Activated CD8-positive, alpha-beta memory T cell treated with anti-CD3 and anti-CD28 coated beads for 1 hour (primary cell): ENCODE results near the gene NTN5.
"Not testable (repeated sequence)": the region's sequence is repeated elsewhere in the genome, so short reads cannot be mapped to it uniquely, and the experiment has no call there.

Experiments
- DNase-seq, 2 donors: peaks; one replicate each; pipeline ENCODE4 v3.0.0-alpha.2; 2020; ENCODE audit warnings: low read depth in 1 of 2; ENCODE audit errors: extremely low read depth in 1 of 2

NTN5 gene

DNA sequence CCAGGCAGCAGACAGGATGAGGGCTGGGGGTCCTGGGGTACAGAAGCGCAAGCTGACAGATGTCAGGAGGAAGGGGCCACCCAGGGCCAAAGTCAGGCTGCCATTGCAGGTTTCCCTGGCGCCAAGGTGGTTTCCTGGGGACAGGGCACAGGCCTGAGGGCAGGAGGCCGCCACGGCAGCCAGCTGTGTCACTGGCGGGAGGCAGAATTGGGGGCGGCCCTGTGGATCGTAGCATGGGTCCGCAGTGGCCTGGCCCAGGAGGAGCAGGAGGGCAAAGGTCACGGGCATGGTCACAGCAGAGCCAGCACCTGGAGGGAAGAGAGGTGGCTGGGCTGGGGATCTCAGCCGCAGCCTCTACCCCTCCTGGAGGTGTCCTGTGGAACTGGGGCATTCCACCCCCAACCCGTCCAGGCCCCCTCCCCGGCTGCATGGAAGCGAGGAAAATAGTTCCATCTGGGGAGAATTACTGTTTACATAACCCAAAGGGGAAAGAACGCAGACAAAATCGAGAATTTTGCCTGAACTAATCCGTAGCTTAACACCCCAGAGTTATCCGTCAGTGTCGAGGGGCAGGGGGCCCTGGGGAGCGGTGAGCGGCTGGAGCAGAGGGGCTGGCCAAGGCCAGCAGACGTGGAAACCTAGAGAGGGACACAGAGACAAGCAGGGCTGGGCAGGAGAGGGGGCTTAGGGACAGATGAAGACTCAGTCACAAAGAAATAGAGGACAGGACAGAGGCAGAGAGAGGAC is 1.9 kb downstream of the NTN5 start:
- DNase-seq: no peak

DNA sequence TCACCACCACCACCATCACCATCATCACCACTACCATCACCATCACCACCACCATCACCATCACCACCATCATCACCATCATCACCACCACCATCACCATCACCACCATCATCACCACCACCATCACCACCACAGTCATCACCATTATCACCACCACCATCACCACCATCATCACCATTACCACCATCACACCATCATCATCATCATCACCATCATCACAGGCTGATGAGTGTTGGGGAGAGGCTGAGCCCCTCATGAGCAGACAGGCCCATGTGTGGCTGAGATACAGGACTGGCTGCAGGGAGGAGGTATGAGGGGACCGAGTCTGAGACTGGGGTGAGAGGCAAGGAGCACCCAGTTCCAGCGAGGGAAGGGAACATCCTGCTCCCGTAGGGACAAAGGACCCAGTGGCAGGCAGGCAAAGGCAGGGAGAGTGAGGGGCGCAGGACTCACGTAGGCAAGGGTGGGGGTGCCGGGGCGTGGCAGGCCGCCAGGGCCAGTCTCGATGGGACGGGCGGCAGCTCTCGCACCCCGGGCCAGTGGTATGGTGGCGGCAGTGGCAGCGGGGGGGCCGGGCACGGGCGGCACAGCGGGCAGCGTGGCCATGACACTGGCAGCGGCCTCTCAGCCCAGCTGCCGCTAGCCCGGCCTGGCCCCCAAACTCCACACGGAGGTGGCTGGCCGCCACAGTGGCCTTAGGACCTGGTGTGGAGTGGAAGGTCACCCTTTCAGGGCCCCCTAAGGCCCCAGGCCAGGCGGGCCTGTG is 2.7 kb downstream of the NTN5 start:
- DNase-seq: no peak

DNA sequence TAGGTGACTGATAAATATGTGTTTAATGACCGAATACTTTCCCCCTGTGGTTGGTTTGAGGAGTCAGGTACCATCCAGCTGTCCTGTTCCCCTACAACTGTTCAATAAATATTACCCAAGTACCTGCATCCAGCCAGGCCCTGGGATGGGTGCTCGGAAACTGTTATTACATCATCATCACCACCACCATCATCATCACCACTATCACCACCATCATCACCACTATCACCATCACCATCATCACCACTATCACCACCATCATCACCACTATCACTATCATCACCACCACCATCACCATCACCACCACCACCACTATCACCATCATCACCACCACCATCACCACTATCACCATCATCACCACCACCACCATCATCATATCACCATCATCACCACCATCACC is 4.1 kb downstream of the NTN5 start:
- DNase-seq: no peak

DNA sequence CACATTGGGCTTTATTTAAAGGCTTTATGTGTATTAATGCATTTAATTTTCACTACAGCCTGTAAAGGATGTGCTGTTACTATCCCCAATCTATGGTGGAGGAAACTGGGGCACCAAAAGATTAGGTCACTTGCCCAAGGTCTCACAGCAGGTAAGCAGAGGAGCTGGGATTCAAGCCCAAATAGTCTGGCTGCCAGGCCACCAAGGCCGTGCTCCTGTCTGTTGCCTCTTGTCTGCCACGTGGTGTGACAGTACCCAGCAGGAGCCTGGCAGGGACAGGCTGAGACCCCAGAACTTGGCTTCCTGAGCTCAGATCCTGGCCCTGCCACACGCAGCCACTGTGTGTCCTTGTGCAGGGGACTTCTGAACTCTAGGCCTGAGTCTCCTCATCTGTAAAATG is 4.5 kb downstream of the NTN5 start:
- DNase-seq: no peak

DNA sequence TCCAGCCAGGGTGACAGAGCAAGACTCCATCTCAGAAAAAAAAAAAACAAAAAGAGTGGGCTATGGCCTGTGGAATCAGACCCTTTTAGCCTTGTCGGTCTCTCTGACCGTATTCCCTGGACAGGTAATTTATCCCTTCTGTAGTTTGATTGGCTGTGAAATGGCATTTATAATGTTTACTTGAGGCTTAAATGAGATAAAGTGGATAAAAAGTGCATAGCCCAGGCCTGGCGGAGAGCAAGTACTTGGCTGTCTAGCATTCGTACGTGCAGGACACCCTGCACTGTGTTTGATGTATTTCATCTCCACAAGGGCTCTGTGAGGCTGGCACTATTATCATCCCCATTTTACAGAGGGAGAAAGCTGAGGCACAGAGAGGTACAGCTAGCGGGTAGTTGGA is 7.0 kb downstream of the NTN5 start:
- no peak for DNase-seq

DNA sequence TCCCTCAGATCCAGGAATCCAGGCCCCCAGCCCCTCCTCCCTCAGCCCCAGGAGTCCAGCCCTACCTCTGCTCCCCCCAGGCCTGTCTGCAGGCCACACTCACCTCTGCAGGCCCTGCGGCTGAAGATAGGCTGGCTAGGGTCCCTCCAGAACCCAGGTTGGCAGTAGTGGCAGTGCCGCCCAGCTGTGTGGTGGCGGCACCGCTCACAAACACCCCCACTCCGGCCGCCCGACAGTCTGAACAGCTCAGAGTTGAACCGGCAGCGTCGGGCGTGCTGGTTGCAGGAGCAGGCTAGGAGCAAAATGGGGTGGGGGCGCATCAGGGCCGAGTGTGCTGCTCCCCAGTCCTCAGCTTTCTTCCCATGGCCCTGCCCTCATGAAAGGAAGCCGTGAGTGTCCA is 8.3 kb downstream of the NTN5 start:
- DNase-seq: no peak

DNA sequence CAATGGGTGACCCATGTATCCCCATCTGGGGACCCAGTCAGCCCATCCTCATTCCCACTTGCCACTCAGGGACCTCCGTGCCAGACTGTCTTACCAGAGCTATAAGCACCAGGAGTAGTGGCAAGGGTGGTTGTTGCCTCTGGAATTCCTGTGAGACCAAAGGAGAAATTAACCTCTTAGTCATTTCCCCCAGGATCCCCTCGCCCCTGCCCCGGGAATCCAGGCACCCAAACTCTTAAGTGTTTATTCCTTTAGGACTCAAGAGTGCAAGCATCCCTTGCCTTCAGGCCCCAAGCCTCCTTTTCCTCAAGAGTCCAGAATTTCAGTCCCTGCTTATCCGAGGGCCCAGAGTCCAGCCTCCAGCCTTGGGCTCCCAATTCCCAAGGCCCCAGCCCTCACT is 9.2 kb downstream of the NTN5 start:
- no peak for DNase-seq

DNA sequence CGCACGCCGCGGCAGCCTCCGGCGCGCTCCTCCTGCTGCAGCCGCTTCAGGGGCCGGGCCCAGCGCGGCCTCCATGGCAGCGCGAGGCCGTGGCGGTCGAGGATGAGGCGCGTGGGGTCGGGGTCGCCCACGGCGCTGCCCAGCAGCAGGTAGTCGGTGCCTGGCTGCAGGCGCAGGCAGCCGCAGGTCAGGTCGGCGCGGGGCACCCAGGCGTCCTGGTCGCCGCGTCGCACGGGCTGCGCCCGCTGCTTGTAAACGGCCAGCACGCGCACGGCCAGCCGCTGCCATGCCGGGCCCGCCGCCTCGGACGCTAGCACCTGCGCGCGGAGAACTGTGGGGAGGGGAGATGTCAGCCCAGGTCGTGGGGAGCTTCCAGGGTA is 11.1 kb downstream of the NTN5 start:
- no peak for DNase-seq

DNA sequence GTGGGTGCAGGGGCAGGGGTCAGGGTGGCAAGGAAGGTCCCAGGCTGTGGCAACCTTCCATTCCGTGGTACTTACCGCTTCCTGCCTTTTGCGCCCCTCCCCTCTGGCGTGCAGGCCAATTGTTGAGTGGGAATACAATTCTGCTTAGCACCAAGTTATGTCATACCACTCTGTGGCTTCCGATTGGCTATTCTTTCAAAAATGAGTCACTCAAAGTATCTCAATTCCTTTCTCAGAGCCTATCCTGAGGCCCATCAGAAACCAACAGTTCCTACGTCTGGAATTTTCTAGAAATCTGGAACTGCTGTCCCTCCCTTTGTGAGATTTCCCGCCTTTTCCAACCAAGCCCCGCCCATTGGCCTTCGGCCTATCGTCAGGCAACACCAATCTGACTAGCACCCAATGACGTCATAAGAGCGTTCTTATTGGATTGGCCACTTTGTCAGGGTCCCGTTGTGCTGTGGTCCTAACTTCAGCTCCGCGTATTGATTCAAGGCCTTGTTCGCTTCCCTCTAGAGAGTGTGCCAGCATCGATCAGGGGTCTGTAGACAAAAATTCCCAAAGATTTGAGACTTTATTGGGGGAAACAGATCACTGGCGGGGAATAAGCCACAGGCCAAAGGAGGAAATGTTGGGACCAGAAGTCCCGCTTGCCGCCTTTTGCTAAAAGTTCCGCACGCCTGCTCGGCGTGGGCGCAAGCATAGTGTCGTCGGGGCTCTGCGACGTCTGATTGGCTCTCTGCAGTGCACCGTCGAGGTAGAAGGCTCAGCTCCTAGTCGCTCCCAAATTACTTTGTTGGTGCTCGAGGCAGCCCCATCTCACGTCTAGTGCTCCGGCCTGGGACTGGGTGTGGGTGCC is 11.7 kb downstream of the NTN5 start:
- peak; percentile 53 to 58 for DNase-seq

DNA sequence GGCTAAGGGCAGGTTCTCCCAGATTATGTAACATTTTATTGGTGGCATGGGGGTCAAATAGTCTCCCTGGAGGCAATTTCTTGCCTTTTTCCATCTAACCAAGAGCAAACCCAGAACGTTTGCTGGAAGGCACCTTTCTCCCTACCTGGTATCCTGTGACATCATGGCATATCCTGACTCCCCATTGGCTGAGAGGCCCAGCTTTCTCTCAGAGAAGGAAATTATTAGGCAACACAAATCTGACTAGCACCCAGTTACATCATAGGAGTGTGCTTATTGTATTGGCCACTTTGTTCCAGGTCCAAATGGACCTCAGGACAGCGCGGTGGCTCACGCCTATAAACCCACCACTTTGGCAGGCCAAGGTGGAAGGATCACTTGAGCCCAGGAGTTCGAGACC is 13.0 kb downstream of the NTN5 start:
- no peak for DNase-seq

DNA sequence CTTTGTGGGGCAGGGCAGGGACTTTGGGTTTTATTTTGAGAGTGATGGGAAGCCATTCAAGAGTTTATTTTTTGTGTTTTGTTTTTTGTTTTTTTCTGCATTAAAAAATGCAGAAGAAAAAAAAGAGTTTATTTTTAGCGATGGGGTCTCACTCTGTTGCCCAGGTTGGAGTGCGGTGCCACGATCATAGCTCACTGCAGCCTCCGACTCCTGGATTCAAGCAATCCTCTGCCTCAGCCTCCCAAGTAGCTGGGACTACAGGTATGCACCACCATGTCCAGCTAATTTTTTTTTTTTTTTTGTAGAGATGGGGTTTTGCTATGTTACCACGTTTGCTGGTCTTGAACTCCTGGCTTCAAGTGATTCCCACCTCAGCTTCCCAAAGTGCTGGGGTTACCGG is 14.3 kb downstream of the NTN5 start:
- no peak for DNase-seq

DNA sequence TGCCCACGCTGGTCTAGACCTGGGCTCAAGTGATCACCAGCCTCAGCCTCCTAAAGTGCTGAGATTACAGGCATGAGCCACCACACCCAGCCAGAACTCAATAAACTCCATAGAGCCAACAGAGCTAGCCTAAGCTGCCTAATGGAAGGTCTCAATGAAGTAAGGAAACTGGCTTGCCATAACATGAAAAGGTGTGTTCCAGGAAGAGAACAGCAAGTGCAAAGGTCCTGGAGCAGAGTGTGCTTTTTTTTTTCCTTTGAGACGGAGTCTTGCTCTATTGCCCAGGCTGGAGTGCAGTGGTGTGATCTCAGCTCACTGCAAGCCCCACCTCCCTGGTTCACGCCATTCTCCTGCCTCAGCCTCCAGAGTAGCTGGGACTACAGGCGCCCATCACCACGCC is 15.0 kb downstream of the NTN5 start:
- not testable (repeated sequence) for DNase-seq

DNA sequence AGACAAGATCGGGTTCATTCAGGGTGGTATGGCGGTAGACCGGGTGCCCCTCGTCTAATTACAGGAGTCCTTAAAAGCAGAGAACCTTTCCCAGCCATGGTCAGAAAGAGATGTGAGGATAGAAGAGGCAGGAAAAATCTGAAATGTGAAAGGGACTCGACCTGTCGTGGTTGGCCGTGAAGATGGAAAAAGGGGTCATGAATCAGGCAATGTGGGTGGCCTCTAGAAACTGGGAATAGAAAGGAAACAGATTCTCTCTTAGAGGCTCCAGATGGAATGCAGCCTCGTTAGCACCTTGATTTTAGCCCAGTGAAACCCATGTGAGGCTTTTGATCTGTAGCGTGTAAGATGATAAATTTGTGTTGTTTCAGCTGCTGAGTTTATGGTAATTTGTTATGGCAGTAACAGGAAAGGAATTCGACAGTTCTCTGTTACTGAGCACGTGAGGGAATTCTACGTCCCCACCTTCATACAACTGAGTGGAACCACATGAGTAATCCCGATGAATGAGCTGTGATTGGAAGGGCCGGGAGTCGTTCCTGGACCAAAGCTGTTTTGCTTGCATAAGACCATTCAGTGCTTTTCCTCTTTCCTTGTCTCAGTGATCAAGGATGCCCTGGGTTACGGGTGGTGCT is 15.9 kb downstream of the NTN5 start:
- DNase-seq: no peak

DNA sequence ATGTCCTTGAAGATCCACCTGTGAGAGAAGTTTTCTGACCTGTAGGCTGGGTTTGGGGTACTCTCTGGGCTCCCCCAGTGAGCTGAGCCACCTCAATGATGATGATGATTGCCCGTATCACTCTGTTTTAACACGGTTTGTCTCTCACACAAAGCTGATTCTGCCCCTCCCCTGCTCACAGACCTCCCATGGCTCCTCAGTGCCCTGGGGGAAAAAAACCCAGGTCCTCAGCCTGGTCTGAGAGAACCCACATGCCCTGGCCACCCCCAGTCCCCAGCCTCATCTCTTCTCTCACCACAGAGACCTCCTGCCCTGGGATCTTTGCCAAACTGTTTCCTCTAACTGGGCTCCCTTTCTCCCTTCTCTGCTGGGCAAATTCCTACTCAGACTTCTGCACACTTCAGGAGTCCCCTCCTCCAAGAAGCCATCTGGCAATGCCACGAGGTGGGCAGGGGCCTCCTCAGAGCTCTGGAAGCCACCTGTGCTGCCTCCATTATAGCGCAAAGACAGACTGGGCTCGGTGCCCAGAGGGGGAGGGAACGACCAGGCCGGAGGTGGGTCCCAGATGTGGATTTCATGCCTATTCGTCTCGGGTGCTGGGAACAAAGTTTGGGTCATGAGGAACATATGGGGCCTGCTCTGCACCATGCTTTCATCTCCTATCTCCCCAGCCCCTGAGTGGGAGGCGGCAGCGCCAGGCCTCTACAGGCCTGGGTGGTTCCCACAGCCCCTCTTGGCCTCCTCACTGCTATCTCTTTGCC is 18.3 kb downstream of the NTN5 start:
- DNase-seq: no peak

DNA sequence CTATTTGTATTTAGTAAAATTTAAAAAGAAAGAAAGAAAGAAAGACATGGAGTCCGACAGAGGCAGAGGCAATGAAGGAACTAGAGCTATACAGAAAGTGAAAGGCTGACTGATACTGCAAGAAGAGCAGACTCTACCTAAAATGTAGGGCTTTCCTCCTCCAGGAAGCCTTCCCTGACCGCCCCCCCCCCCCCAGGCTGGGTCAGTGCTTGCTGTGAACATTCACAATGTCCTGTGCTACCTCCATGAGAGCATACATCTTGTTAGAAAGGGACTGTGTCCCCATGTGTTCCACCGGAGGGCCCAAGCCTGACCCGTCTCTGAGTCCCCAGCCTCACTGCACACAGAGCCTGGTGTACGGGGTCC is 21.2 kb downstream of the NTN5 start:
- no peak for DNase-seq

DNA sequence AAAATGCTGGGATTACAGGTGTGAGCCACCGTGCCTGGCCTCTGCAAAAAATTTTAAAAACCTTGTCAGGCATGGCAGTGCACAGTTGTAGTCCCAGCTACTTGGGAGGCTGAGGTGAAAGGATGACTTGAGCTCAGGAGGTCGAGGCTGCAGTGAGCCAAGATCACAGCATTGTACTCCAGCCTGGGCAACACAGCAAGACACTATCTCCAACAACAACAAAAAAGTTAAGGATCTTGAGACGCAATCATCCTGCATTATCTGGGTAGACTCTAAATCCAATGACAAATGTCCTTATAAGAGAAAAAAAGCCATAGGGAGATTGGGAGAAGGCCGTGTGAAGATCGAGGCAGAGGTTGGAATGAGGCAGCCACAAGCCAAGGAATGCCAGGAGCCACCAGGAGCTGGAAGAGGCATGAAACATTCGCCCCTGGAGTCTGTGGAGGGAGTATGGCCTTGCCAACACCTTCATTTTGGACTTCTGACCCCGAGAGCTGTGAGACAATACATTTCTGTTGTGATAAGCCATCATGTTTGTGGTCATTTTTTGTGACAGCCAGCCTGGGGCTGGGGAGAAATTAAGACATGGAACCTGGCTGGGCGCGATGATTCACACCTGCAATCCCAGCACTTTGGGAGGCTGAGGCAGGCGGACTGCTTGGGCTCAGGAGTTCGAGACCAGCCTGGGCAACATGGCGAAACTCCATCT is 21.7 kb downstream of the NTN5 start:
- DNase-seq: no peak

DNA sequence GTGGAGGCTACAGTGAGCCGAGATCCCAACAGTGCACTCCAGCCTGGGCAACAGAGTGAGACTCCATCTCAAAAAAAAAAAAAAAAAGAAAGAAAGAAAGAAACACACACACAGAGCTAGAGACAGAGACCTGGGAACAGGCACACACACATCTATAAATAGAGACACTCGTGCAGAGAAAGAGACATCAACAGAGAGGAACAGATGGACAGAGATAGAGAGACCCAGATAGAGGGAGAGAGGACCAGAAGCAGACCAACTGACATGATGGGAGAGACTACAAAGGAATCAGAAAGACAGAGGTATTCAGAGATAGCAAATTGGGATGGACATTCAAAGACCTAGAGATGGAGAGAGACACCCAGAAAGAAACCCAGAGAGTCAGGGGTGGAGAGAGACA is 24.7 kb downstream of the NTN5 start:
- DNase-seq: no peak

DNA sequence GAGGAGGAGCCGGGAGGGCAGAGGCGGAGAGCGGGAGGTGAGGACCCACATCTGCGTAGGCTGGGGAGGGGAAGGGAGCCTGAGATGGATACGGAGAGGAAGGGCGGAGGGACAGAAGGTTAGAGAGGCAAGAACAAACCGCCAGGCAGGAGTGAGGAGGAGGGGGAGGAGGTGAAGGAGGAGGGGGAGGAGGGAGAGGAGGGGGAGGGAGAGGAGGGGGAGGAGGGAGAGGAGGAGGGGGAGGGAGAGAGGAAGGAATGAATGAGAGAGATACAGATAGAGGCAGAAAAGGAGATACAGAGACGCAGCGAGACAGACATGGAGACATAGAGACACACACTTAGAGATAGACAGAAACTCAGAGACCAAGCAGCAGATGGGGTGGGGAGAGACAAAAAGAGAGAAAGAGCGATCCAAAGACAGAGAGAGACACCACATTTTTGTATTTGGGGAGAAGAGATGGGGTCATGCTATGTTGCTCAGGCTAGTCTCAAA is 26.0 kb downstream of the NTN5 start:
- DNase-seq: no peak

DNA sequence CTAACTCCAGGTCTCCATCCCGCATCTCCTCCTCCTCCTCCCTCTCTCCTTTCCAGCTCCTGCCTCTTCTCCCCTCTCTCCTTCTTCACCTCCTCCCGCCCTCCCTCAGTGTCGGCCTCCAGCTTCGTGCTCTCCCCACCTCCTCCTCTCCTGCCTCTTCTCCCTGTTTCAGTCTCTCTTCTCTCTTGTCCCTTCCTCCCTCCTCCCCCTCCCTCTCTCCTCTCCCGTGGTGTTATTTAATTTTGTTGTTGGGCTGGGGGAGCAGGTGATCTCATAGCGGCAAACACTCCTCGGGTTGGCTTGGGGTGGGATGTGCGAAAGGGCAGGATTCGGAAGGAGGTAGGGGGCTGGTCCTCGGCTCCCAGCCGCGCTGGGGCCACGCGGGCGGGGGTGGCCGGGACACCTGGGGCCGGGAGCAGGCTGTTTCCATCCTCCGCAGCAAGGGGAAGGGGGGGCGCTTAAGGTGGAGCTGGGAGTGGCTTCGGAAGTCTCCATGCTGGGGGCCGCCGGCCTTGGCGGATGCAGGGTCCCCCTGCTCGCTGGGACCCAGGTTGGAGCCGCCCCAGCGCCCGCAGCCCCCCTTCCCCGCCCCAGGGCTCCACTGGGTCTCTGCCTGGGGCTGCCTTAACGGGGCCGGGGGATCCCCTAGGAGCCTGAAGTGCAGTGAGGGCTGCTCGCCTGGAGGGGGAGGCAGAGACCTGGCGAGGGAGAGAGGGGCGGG is 26.7 kb downstream of the NTN5 start, which contains the start of gene CA11:
Gene CA11, minus strand, starts transcription at position 187 of the 721 bp plus-strand sequence. CDS start 555 bp downstream, outside the sequence.
- peak; percentile 82 for DNase-seq
